IMR-90 (cell line): ENCODE results near the gene DSCAML1. TPM values are rescaled to one million over a fixed set of nuclear protein-coding genes. Genes with fewer than 3 reads are reported as not detected.

ENCODE experiments used
- ATAC-seq: fragments of 200-7000 bp; cut with Tn5 transposase; 2 replicates; pipeline ENCODE4 v1.9.1; 2020; ENCODE audit warnings: low read depth, mild to moderate bottlenecking, moderate library complexity
- BruUV-seq: library from RNA; stranded (reverse); fragments of 400-500 nt; replicated peaks from 2 replicates; lab custom pipeline; 2021; lab: Mats Ljungman, UMichigan
- CTCF ChIA-PET: fragments of 300-600 bp; formaldehyde crosslinking; extraction: SDS; loops from one replicate; lab custom pipeline; 2021; ENCODE audit warnings: antibody characterized with exemption; lab: Yijun Ruan, JAX
- POLR2A ChIA-PET: fragments of 300-600 bp; sonication (Branson Sonifier 250); formaldehyde crosslinking; loops from one replicate; lab custom pipeline; 2022; ENCODE audit warnings: antibody characterized with exemption; ENCODE audit not compliant: unreplicated experiment; lab: Charles Lee
- DNase-seq: peaks from one replicate; pipeline ENCODE4 v3.0.0; 2013
- H2AFZ ChIP-seq: replicated peaks from 2 replicates; pipeline ENCODE3; 2013; ENCODE audit warnings: low read length, mild to moderate bottlenecking; ENCODE audit not compliant: poor library complexity
- H2AK5ac ChIP-seq: 2 replicates; pipeline ENCODE4 v1.6.1; 2013; ENCODE audit warnings: low read depth, low read length, inconsistent platforms
- H2AK9ac ChIP-seq: replicated peaks from 2 replicates; pipeline ENCODE3; 2013; ENCODE audit warnings: mild to moderate bottlenecking, low read depth, low read length, moderate library complexity; ENCODE audit not compliant: poor library complexity
- H2BK120ac ChIP-seq: 2 replicates; pipeline ENCODE4 v1.6.1; 2013; ENCODE audit warnings: low read depth, low read length, inconsistent platforms
- H2BK15ac ChIP-seq: 3 replicates; pipeline ENCODE4 v1.6.1; 2013; ENCODE audit warnings: low read depth, low read length, inconsistent platforms
- H2BK20ac ChIP-seq: 2 replicates; pipeline ENCODE4 v1.6.1; 2013; ENCODE audit warnings: low read depth, mild to moderate bottlenecking, inconsistent platforms, low read length, moderate library complexity
- H2BK5ac ChIP-seq: 2 replicates; pipeline ENCODE4 v1.6.1; 2013; ENCODE audit warnings: mild to moderate bottlenecking, low read depth, low read length, inconsistent platforms; ENCODE audit not compliant: poor library complexity, severe bottlenecking
- H3K14ac ChIP-seq: replicated peaks from 2 replicates; pipeline ENCODE4 v1.6.1; 2013; ENCODE audit warnings: low read depth, low read length, inconsistent platforms
- H3K18ac ChIP-seq: 2 replicates; pipeline ENCODE4 v1.6.1; 2013; ENCODE audit warnings: low read depth, low read length, control low read depth
- H3K23ac ChIP-seq: 2 replicates; pipeline ENCODE4 v1.6.1; 2013; ENCODE audit warnings: low read depth, low read length, inconsistent platforms
- H3K27ac ChIP-seq: 2 replicates; pipeline ENCODE4 v1.5.1; 2013; ENCODE audit warnings: mild to moderate bottlenecking, control low read depth, low read length; ENCODE audit not compliant: insufficient read depth
- H3K27me3 ChIP-seq: 2 replicates; pipeline ENCODE4 v1.6.1; 2013; ENCODE audit warnings: low read length; ENCODE audit not compliant: control insufficient read depth, insufficient read depth
- H3K36me3 ChIP-seq: 2 replicates; pipeline ENCODE4 v1.6.1; 2013; ENCODE audit warnings: low read length, mixed read lengths; ENCODE audit not compliant: control insufficient read depth, insufficient read depth
- H3K4ac ChIP-seq: 2 replicates; pipeline ENCODE4 v1.6.1; 2013; ENCODE audit warnings: low read depth, low read length, inconsistent platforms
- H3K4me1 ChIP-seq: 2 replicates; pipeline ENCODE4 v1.6.1; 2013; ENCODE audit warnings: low read length, mixed read lengths; ENCODE audit not compliant: control insufficient read depth, insufficient read depth
- H3K4me2 ChIP-seq: 2 replicates; pipeline ENCODE4 v1.6.1; 2013; ENCODE audit warnings: low read depth, mild to moderate bottlenecking, control low read depth, low read length, moderate library complexity
- H3K4me3 ChIP-seq: 2 replicates; pipeline ENCODE4 v1.5.1; 2013; ENCODE audit warnings: low read depth, mild to moderate bottlenecking, control low read depth, low read length, moderate library complexity; ENCODE audit not compliant: insufficient read depth
- H3K56ac ChIP-seq: 2 replicates; pipeline ENCODE4 v1.6.1; 2013; ENCODE audit warnings: low read length, inconsistent platforms; ENCODE audit not compliant: insufficient read depth; ENCODE audit errors: extremely low read depth
- H3K79me1 ChIP-seq, 2 experiments: 2 replicates each; pipeline ENCODE4 v1.6.1; 2013; ENCODE audit warnings: low read length in 2 of 2, inconsistent platforms in 1 of 2, low read depth in 1 of 2
- H3K9ac ChIP-seq: 2 replicates; pipeline ENCODE4 v1.6.1; 2013; ENCODE audit warnings: low read depth, low read length, control low read depth
- H3K9me1 ChIP-seq: 2 replicates; pipeline ENCODE4 v1.6.1; 2013; ENCODE audit warnings: low read length, inconsistent platforms; ENCODE audit not compliant: insufficient read depth
- H3K9me3 ChIP-seq: 2 replicates; pipeline ENCODE4 v1.6.1; 2013; ENCODE audit warnings: low read length; ENCODE audit not compliant: control insufficient read depth, insufficient read depth
- H4K20me1 ChIP-seq: 2 replicates; pipeline ENCODE4 v1.6.1; 2013; ENCODE audit warnings: low read length, inconsistent platforms; ENCODE audit not compliant: insufficient read depth
- H4K5ac ChIP-seq: 2 replicates; pipeline ENCODE4 v1.6.1; 2013; ENCODE audit warnings: mild to moderate bottlenecking, low read depth, low read length, control low read depth
- H4K8ac ChIP-seq, 2 experiments: 2 replicates each; pipeline ENCODE4 v1.6.1; 2013; ENCODE audit warnings: low read depth in 2 of 2, low read length in 2 of 2, control low read depth in 1 of 2, inconsistent platforms in 1 of 2
- H4K91ac ChIP-seq: 2 replicates; pipeline ENCODE4 v1.6.1; 2013; ENCODE audit warnings: low read depth, low read length, inconsistent platforms; ENCODE audit not compliant: insufficient read depth
- CHD1 ChIP-seq: IDR thresholded peaks from 2 replicates; pipeline ENCODE4 v1.6.1; 2012; ENCODE audit warnings: low read depth, low read length, improper control_type of control experiment
- CTCF ChIP-seq: conservative IDR thresholded peaks from 2 replicates; pipeline ENCODE4 v1.5.1; 2012; ENCODE audit warnings: mild to moderate bottlenecking, low read depth, low read length, improper control_type of control experiment
- FOS ChIP-seq: fragments of 150-350 bp; IDR thresholded peaks from 2 replicates; pipeline ENCODE4 v1.6.1; 2016; ENCODE audit warnings: low read depth, low read length
- RAD21 ChIP-seq: IDR thresholded peaks from 2 replicates; pipeline ENCODE4 v1.6.1; 2012; ENCODE audit warnings: low read length, improper control_type of control experiment
- WGBS, 2 experiments: methylation state at CpG; one replicate each; pipeline versions ENCODE4 v1.1.5 to v1.1.7; 2013; ENCODE audit warnings: missing lambda C conversion rate in 2 of 2; ENCODE audit not compliant: insufficient read length in 1 of 2; ENCODE audit errors: extremely low coverage in 2 of 2; 5-methylcytosine and 5-hydroxymethylcytosine counted together
- dilution Hi-C: fragments of 300-500 bp; cut with HindIII; formaldehyde crosslinking; loops from one replicate; pipeline ENCODE4 v1.14.3; 2018; ENCODE audit warnings: low sequenced_read_pairs; ENCODE audit not compliant: unreplicated experiment
- in situ Hi-C: fragments of 300-500 bp; cut with MboI; formaldehyde crosslinking; loops from 3 replicates; pipeline ENCODE4 v1.14.3; 2019; ENCODE audit warnings: low sequenced_read_pairs, inconsistent platforms, mixed read lengths
- intact Hi-C: fragments of 100-400 bp; cut with micrococcal nuclease; formaldehyde crosslinking; loops from 2 replicates; pipeline ENCODE4 v1.10.0; 2022
- polyA plus RNA-seq, 3 experiments: library from polyadenylated mRNA; depleted of rRNA; stranded (reverse); fragments of >200 nt; gene quantifications; 2 replicates each; pipeline ENCODE4 v1.2.3, GENCODE V29; 2012; ENCODE audit warnings: low replicate concordance in 1 of 3
- total RNA-seq: library from RNA; depleted of rRNA; stranded (reverse); fragments of >200 nt; gene quantifications from 2 replicates; pipeline ENCODE4 v1.2.3, GENCODE V29; 2012

Gene DSCAML1
- total and polyA plus RNA-seq, 2 of the 4 experiments (the other 2 are of a cell fraction) = not detected

DNA sequence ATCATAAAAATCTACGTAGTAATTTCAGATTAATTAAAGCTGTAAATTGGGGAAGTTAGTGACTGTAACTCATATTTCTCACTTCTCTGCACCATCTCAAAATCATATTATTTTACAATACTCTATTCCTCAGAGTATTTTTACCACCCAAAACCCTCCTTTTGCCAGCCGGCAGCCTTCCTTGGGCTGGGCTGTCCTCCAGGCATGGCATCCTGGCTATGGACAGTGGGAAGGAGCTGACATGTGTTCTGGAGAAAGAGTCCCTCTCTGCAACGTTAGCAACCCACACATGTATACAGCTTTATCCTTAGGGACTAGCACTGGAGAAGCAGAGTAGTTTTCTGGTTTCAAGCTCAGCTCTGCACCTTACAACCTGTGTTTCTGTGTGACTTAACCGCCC lies 86.8 kb downstream of the DSCAML1 start:
- Histone ChIP-seq H4K20me1 (no peaks in the 10 kb centered on the region), H3K23ac (no peak overlapping the region), H2AFZ (no peak overlapping the region), H2BK20ac (no peak overlapping the region), H3K56ac (no peak overlapping the region), H4K5ac (no peak overlapping the region), H4K91ac (no peak overlapping the region), H3K18ac (no peak overlapping the region), H2BK5ac (no peak overlapping the region), H4K8ac (no peak overlapping the region), H3K9me1 (no peaks in the 10 kb centered on the region), H3K27me3 (peaks cover 3% of the 10 kb centered on the region; the same call in 1 of the 2 replicates), H3K27ac (no peak overlapping the region), H2BK120ac (no peak overlapping the region), H3K4me3 (no peak overlapping the region), H2BK15ac (no peak overlapping the region), H3K14ac (no peak overlapping the region), H2AK9ac (no peak overlapping the region), H3K4me2 (no peak overlapping the region), H3K9me3 (no peaks in the 10 kb centered on the region), H3K9ac (no peak overlapping the region), H3K4ac (no peak overlapping the region), H2AK5ac (no peak overlapping the region), H3K4me1 (no peaks in the 10 kb centered on the region), H3K79me1 (no peaks in the 10 kb centered on the region), H3K36me3 (no peaks in the 10 kb centered on the region)
- ChIA-PET CTCF (no interaction called here), POLR2A (no interaction called here)
- dilution Hi-C loops (no loop called here), in situ Hi-C loops (no loop called here), intact Hi-C loops (no loop called here)
- no peak for DNase-seq
- no peak for ATAC-seq
- no TSS peak for BruUV-seq
- no peak for TF ChIP-seq RAD21
- no peak for TF ChIP-seq CHD1
- no peak for TF ChIP-seq CTCF
- no peak for TF ChIP-seq FOS
- WGBS, 2 experiments = 60% methylated on average over 1 of the region's 4 CpGs; no CpG with 5 or more reads in 1 of the 2 experiments
